SK-N-SH treated with all-trans-retinoic acid at 6 μM for 48 hours (cell line): ENCODE results near the gene HSPE1.

Experiments used
- PPARA ChIP-seq: fragments of 250-450 bp; sonication (Bioruptor Pico); IDR thresholded peaks from 2 replicates; pipeline ENCODE4 v1.5.0; 2020; ENCODE audit warnings: mild to moderate bottlenecking, borderline replicate concordance
- ZNF8 ChIP-seq: fragments of 450-650 bp; formaldehyde crosslinking; IDR thresholded peaks from 2 replicates; pipeline ENCODE4 v1.5.0; 2020; ENCODE audit warnings: mild to moderate bottlenecking, moderate library complexity
- TF ChIP-seq, protein P1 (sequence below): fragments of 250-450 bp; sonication (Bioruptor Pico); IDR thresholded peaks from 2 replicates; pipeline ENCODE4 v1.5.0; 2020; ENCODE audit warnings: mild to moderate bottlenecking, moderate library complexity

DNA sequence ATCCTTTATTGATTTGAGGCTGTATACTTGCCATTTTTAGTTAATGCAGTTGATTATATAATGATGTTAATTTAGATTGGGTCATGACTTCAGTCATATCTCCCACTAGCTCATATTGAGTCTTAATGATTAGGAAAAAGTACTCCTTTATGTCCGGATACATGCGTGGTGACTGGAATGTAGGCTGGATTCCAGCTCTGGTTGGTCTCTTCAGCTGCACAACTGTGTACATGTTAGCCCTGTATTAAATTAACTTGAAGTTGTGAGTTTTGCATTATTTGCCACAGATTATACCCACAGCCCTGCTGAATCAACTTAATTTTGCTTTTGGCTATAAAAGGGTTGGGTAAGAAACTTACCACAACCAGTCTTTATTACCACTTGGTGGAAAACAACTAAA lies 38.2 kb downstream of the HSPE1 start:
- TF ChIP-seq, protein P1, sequence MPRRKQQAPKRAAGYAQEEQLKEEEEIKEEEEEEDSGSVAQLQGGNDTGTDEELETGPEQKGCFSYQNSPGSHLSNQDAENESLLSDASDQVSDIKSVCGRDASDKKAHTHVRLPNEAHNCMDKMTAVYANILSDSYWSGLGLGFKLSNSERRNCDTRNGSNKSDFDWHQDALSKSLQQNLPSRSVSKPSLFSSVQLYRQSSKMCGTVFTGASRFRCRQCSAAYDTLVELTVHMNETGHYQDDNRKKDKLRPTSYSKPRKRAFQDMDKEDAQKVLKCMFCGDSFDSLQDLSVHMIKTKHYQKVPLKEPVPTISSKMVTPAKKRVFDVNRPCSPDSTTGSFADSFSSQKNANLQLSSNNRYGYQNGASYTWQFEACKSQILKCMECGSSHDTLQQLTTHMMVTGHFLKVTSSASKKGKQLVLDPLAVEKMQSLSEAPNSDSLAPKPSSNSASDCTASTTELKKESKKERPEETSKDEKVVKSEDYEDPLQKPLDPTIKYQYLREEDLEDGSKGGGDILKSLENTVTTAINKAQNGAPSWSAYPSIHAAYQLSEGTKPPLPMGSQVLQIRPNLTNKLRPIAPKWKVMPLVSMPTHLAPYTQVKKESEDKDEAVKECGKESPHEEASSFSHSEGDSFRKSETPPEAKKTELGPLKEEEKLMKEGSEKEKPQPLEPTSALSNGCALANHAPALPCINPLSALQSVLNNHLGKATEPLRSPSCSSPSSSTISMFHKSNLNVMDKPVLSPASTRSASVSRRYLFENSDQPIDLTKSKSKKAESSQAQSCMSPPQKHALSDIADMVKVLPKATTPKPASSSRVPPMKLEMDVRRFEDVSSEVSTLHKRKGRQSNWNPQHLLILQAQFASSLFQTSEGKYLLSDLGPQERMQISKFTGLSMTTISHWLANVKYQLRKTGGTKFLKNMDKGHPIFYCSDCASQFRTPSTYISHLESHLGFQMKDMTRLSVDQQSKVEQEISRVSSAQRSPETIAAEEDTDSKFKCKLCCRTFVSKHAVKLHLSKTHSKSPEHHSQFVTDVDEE (CRISPR knock-in tag): no peak
- no peak for TF ChIP-seq PPARA (CRISPR knock-in tag)
- no peak for TF ChIP-seq ZNF8
